GM23338 (cell line): ENCODE results near the gene RAB1B. TPM values are rescaled to one million over a fixed set of nuclear protein-coding genes. Genes with fewer than 3 reads are reported as not detected.
A peak's percentile ranks its signal among the peaks of the same experiment; 100 is the strongest.
"Not testable (repeated sequence)": the region's sequence is repeated elsewhere in the genome, so short reads cannot be mapped to it uniquely, and the experiment has no call there.

ENCODE experiments used
- ATAC-seq: fragments of 200-7000 bp; cut with Tn5 transposase; 3 replicates; pipeline ENCODE4 v1.9.1; 2020
- DNase-seq: peaks from one replicate; pipeline ENCODE4 v3.0.0-alpha.2; 2015; ENCODE audit warnings: low spot score
- H2AFZ ChIP-seq: fragments of 200-600 bp; sonication (generic); 2 replicates; pipeline ENCODE4 v1.8.0; 2016; ENCODE audit warnings: antibody characterized with exemption, mild to moderate bottlenecking, moderate library complexity
- H3F3A ChIP-seq: fragments of 200-600 bp; sonication (generic); replicated peaks from 2 replicates; pipeline ENCODE4 v1.8.0; 2017; ENCODE audit warnings: antibody characterized with exemption, mixed run types, low read depth
- H3K27ac ChIP-seq: fragments of 200-600 bp; sonication (generic); 2 replicates; pipeline ENCODE4 v1.6.1; 2016; ENCODE audit warnings: low read depth
- H3K27me3 ChIP-seq: fragments of 200-600 bp; sonication (generic); 2 replicates; pipeline ENCODE4 v1.8.0; 2016; ENCODE audit warnings: mild to moderate bottlenecking, mixed run types, moderate library complexity; ENCODE audit not compliant: insufficient read depth
- H3K36me3 ChIP-seq: fragments of 200-600 bp; sonication (generic); 2 replicates; pipeline ENCODE4 v1.8.0; 2016; ENCODE audit warnings: mild to moderate bottlenecking; ENCODE audit not compliant: insufficient read depth
- H3K4me1 ChIP-seq: fragments of 200-600 bp; sonication (generic); 2 replicates; pipeline ENCODE4 v1.8.0; 2016; ENCODE audit warnings: mild to moderate bottlenecking, moderate library complexity; ENCODE audit not compliant: insufficient read depth
- H3K4me2 ChIP-seq: fragments of 200-600 bp; sonication (generic); 2 replicates; pipeline ENCODE4 v1.7.1; 2017; ENCODE audit warnings: mixed run types
- H3K4me3 ChIP-seq: fragments of 200-600 bp; sonication (generic); 2 replicates; pipeline ENCODE4 v1.6.1; 2016; ENCODE audit warnings: mixed run types
- H3K79me2 ChIP-seq: fragments of 200-600 bp; sonication (generic); replicated peaks from 2 replicates; pipeline ENCODE4 v1.8.0; 2017; ENCODE audit warnings: mild to moderate bottlenecking; ENCODE audit not compliant: insufficient read depth
- H3K9me2 ChIP-seq: fragments of 200-600 bp; sonication (generic); 2 replicates; pipeline ENCODE4 v1.8.0; 2017; ENCODE audit not compliant: insufficient read depth
- H4K20me1 ChIP-seq: fragments of 200-600 bp; sonication (generic); replicated peaks from 2 replicates; pipeline ENCODE4 v1.8.0; 2017; ENCODE audit warnings: mild to moderate bottlenecking; ENCODE audit not compliant: insufficient read depth
- H3K27ac Mint-ChIP-seq: 2 replicates; pipeline ENCODE4 v1.8.0; 2020; ENCODE audit warnings: inconsistent platforms, mild to moderate bottlenecking, moderate library complexity, mixed read lengths
- H3K27me3 Mint-ChIP-seq: 3 replicates; pipeline ENCODE4 v1.8.0; 2022; ENCODE audit warnings: low read depth, mild to moderate bottlenecking, moderate library complexity, mixed read lengths, inconsistent platforms; ENCODE audit not compliant: insufficient read depth, poor library complexity
- H3K36me3 Mint-ChIP-seq: 3 replicates; pipeline ENCODE4 v1.8.0; 2021; ENCODE audit warnings: low read depth, mild to moderate bottlenecking, inconsistent platforms, moderate library complexity, mixed read lengths
- H3K4me1 Mint-ChIP-seq: 3 replicates; pipeline ENCODE4 v1.8.0; 2020; ENCODE audit warnings: mild to moderate bottlenecking, inconsistent platforms, mixed read lengths
- H3K4me3 Mint-ChIP-seq: 3 replicates; pipeline ENCODE4 v1.8.0; 2021; ENCODE audit warnings: moderate library complexity, mild to moderate bottlenecking, inconsistent platforms, mixed read lengths
- H3K9me3 Mint-ChIP-seq: 3 replicates; pipeline ENCODE4 v1.8.0; 2020; ENCODE audit warnings: moderate library complexity, mild to moderate bottlenecking, inconsistent platforms, mixed read lengths
- CREB1 ChIP-seq: fragments of 250-450 bp; sonication (Bioruptor Pico); IDR thresholded peaks from 2 replicates; pipeline ENCODE4 v1.5.0; 2020; ENCODE audit warnings: low read depth, mild to moderate bottlenecking, moderate library complexity
- ETS1 ChIP-seq: IDR thresholded peaks from 2 replicates; pipeline ENCODE4 v1.6.1; 2016; ENCODE audit warnings: antibody characterized with exemption
- EZH2phosphoT487 ChIP-seq: fragments of 200-600 bp; sonication (generic); IDR thresholded peaks from one replicate; pipeline ENCODE4 v1.8.1; 2018; ENCODE audit warnings: antibody characterized with exemption; ENCODE audit not compliant: unreplicated experiment
- NANOG ChIP-seq: IDR thresholded peaks from 2 replicates; pipeline ENCODE4 v1.6.1; 2016; ENCODE audit warnings: antibody characterized with exemption, borderline replicate concordance
- POLR2AphosphoS5 ChIP-seq: IDR thresholded peaks from 2 replicates; pipeline ENCODE4 v1.6.1; 2016; ENCODE audit warnings: antibody characterized with exemption, low read depth
- STAT1 ChIP-seq: IDR thresholded peaks from one replicate; pipeline ENCODE4 v1.6.1; 2016; ENCODE audit warnings: antibody characterized with exemption; ENCODE audit not compliant: unreplicated experiment
- ZNF331 ChIP-seq: fragments of 250-450 bp; sonication (Bioruptor Pico); IDR thresholded peaks from 2 replicates; pipeline ENCODE4 v1.5.0; 2020; ENCODE audit warnings: low read depth, mild to moderate bottlenecking, moderate library complexity
- ZNF462 ChIP-seq: fragments of 250-450 bp; sonication (Bioruptor Pico); IDR thresholded peaks from 2 replicates; pipeline ENCODE4 v1.5.0; 2020; ENCODE audit warnings: mild to moderate bottlenecking, moderate library complexity
- polyA plus RNA-seq: library from polyadenylated mRNA; unstranded; fragments of >200 nt; fragmentation: Nextera tagmentation; extraction: Ambion mirVana; gene quantifications from 2 replicates; pipeline ENCODE4 v1.2.1, GENCODE V29; 2016
- total RNA-seq: library from RNA; depleted of rRNA; stranded (reverse); fragments of >200 nt; shearing (Covaris generic); gene quantifications from 2 replicates; pipeline ENCODE4 v1.2.3, GENCODE V29; 2014
- TF ChIP-seq, protein P1 (sequence below), 2 experiments: fragments of 200-600 bp in 1 of 2; sonication (generic) in 1 of 2; conservative IDR thresholded peaks; 2 replicates each; pipeline versions ENCODE4 v1.5.1 to v1.6.1; 2016 to 2017; ENCODE audit warnings: antibody characterized with exemption in 2 of 2, low read depth in 2 of 2, mild to moderate bottlenecking in 2 of 2, moderate library complexity in 1 of 2

Gene RAB1B
- total and polyA plus RNA-seq, 2 experiments from 2014 or later: 30.5 to 92.7 TPM

DNA sequence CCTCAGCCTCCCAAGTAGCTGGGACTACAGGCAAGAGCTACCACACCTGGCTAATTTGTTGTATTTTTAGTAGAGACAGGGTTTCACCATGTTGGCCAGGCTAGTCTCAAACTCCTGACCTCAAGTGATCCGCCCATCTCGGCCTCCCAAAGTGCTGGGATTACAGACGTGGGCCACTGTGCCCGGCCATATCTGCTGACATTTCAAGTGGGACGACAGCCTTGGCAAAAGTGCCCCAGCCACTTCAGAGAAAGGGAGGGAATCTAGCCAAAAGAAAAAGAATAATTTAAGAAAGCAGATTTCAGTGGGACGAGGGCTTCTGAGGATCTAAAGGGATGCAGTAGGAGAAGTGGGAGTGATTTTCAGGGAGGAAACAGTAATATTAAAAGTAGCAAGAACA is 15.4 kb upstream of the RAB1B start:
- H3K4me3 ChIP-seq, H4K20me1 ChIP-seq, H2AFZ ChIP-seq, H3F3A ChIP-seq, H3K27ac Mint-ChIP-seq, H3K36me3 ChIP-seq, H3K4me3 Mint-ChIP-seq, H3K27ac ChIP-seq, ATAC-seq, H3K27me3 ChIP-seq, H3K9me2 ChIP-seq, H3K4me2 ChIP-seq, H3K9me3 Mint-ChIP-seq, H3K79me2 ChIP-seq, DNase-seq, H3K4me1 ChIP-seq, H3K36me3 Mint-ChIP-seq: not testable (repeated sequence)
- Mint-ChIP-seq H3K4me1 (peaks cover 13% of the 10 kb centered on the region), H3K27me3 (peaks cover 20% of the 10 kb centered on the region)

DNA sequence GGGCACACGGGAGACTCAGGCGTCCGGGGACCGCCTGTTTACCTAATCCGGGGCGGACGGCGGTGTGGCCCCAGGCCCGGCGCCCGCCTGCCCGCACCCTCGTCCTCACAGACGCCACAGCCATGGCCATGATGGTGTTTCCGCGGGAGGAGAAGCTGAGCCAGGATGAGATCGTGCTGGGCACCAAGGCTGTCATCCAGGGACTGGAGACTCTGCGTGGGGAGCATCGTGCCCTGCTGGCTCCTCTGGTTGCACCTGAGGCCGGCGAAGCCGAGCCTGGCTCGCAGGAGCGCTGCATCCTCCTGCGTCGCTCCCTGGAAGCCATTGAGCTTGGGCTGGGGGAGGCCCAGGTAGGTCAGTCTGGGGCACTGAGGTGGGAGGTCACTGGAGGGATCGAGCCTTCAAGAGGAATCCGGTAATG is 10.0 kb upstream of the RAB1B start:
- TF ChIP-seq POLR2AphosphoS5: no peak
- TF ChIP-seq ETS1: no peak
- no peak for TF ChIP-seq CREB1 (CRISPR knock-in tag)
- no peak for TF ChIP-seq NANOG
- no peak for TF ChIP-seq EZH2phosphoT487
- no peak for TF ChIP-seq STAT1
- TF ChIP-seq, protein P1, sequence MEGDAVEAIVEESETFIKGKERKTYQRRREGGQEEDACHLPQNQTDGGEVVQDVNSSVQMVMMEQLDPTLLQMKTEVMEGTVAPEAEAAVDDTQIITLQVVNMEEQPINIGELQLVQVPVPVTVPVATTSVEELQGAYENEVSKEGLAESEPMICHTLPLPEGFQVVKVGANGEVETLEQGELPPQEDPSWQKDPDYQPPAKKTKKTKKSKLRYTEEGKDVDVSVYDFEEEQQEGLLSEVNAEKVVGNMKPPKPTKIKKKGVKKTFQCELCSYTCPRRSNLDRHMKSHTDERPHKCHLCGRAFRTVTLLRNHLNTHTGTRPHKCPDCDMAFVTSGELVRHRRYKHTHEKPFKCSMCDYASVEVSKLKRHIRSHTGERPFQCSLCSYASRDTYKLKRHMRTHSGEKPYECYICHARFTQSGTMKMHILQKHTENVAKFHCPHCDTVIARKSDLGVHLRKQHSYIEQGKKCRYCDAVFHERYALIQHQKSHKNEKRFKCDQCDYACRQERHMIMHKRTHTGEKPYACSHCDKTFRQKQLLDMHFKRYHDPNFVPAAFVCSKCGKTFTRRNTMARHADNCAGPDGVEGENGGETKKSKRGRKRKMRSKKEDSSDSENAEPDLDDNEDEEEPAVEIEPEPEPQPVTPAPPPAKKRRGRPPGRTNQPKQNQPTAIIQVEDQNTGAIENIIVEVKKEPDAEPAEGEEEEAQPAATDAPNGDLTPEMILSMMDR (conservative IDR thresholded peaks at IDR 0.05; ENCODE audit: low read depth in 2 of 2): no peak
- H3K9me2 ChIP-seq: no peaks in the 10 kb centered on the region
- H3K36me3 Mint-ChIP-seq: peaks cover 29% of the 10 kb centered on the region
- peaks cover 21% of the 10 kb centered on the region for H3F3A ChIP-seq
- H3K4me1 ChIP-seq: peaks cover 19% of the 10 kb centered on the region
- H3K4me2 ChIP-seq: peak overlapping the region; percentile 92
- no peak for DNase-seq
- peak overlapping the region; percentile 91 for H3K4me3 Mint-ChIP-seq
- peaks cover 16% of the 10 kb centered on the region for H3K4me1 Mint-ChIP-seq
- peak overlapping the region; percentile 85; the same call in 1 of the 2 replicates for H3K27ac ChIP-seq
- no peaks in the 10 kb centered on the region for H3K27me3 ChIP-seq
- peaks cover 17% of the 10 kb centered on the region for H3K27me3 Mint-ChIP-seq
- peaks cover 11% of the 10 kb centered on the region; the same call in 1 of the 2 replicates for H3K79me2 ChIP-seq
- ATAC-seq: peak; percentile 3
- peaks cover 8% of the 10 kb centered on the region; the same call in 1 of the 2 replicates for H4K20me1 ChIP-seq
- H2AFZ ChIP-seq: no peak overlapping the region
- H3K4me3 ChIP-seq: peak overlapping the region; percentile 95
- 0 out of 2 replicates have a peak, but pooled peaks cover 9% of the 10 kb centered on the region for H3K36me3 ChIP-seq
- H3K27ac Mint-ChIP-seq: no peak overlapping the region
- no peaks in the 10 kb centered on the region; the same call in 2 of the 3 replicates for H3K9me3 Mint-ChIP-seq

- H3K79me2 ChIP-seq: peaks cover 11% of the 10 kb centered on the region; the same call in 1 of the 2 replicates
- no peaks in the 10 kb centered on the region for H3K9me2 ChIP-seq
- peaks cover 8% of the 10 kb centered on the region; the same call in 1 of the 2 replicates for H4K20me1 ChIP-seq
- H3K4me2 ChIP-seq: peak overlapping the region; percentile 92
- H3K4me1 ChIP-seq: peaks cover 19% of the 10 kb centered on the region
- peak overlapping the region; percentile 95 for H3K4me3 ChIP-seq
- Mint-ChIP-seq H3K27me3 (peaks cover 17% of the 10 kb centered on the region), H3K4me3 (peak overlapping the region; percentile 91), H3K27ac (no peak overlapping the region), H3K4me1 (peaks cover 14% of the 10 kb centered on the region), H3K9me3 (no peaks in the 10 kb centered on the region; the same call in 2 of the 3 replicates), H3K36me3 (peaks cover 32% of the 10 kb centered on the region)
- DNase-seq (no peak), ATAC-seq (no peak)
- H3K36me3 ChIP-seq: 0 out of 2 replicates have a peak, but pooled peaks cover 9% of the 10 kb centered on the region
- no peak overlapping the region for H2AFZ ChIP-seq
- peaks cover 21% of the 10 kb centered on the region for H3F3A ChIP-seq
- H3K27me3 ChIP-seq: no peaks in the 10 kb centered on the region
- no peak overlapping the region for H3K27ac ChIP-seq
- TF ChIP-seq ZNF462: no peak
- TF ChIP-seq ZNF331 (CRISPR knock-in tag): no peak
Measured at GRCh38 chr11:66259225-66259624, 9.2 kb upstream of the RAB1B start.
